ENCODE data around the gene LARP1B.

DNA sequence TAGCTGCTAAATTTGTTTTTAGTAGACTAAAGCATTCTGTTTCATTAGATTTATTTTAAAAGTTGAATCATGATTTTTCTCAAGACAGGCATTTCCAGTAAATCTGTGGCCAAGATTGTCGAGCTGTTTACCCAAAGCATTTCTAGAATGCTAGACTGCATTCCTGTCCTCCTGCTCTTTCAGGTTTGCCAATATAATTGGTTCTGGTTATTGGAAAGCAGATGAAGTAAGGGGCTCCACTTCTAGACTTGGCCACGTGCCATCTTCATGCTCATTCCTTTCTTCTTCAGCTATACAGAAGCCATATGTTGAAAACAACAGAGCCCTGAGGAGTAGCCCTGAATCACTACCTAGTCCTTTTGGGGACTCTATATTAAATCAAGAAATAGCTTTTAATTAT is 164.0 kb downstream of the LARP1B start:
- TF ChIP-seq, protein P1, sequence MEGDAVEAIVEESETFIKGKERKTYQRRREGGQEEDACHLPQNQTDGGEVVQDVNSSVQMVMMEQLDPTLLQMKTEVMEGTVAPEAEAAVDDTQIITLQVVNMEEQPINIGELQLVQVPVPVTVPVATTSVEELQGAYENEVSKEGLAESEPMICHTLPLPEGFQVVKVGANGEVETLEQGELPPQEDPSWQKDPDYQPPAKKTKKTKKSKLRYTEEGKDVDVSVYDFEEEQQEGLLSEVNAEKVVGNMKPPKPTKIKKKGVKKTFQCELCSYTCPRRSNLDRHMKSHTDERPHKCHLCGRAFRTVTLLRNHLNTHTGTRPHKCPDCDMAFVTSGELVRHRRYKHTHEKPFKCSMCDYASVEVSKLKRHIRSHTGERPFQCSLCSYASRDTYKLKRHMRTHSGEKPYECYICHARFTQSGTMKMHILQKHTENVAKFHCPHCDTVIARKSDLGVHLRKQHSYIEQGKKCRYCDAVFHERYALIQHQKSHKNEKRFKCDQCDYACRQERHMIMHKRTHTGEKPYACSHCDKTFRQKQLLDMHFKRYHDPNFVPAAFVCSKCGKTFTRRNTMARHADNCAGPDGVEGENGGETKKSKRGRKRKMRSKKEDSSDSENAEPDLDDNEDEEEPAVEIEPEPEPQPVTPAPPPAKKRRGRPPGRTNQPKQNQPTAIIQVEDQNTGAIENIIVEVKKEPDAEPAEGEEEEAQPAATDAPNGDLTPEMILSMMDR (IDR thresholded peaks at IDR 0.05) = no peak
- TF ChIP-seq ZFX (IDR thresholded peaks at IDR 0.05; ENCODE audit: borderline replicate concordance) = no peak

Measured in 22Rv1 (cell line).